Measurements from ENCODE around the gene NAV2.

NAV2 gene

GRCh38 chr11:19844012-19844411, 131.4 kb downstream of the NAV2 start:
- DNase-seq = no peak

GRCh38 chr11:19844806-19845205, 132.2 kb downstream of the NAV2 start:
- DNase-seq = no peak

- DNase-seq = no peak
Measured at GRCh38 chr11:19845626-19846025, 133.0 kb downstream of the NAV2 start.

DNA sequence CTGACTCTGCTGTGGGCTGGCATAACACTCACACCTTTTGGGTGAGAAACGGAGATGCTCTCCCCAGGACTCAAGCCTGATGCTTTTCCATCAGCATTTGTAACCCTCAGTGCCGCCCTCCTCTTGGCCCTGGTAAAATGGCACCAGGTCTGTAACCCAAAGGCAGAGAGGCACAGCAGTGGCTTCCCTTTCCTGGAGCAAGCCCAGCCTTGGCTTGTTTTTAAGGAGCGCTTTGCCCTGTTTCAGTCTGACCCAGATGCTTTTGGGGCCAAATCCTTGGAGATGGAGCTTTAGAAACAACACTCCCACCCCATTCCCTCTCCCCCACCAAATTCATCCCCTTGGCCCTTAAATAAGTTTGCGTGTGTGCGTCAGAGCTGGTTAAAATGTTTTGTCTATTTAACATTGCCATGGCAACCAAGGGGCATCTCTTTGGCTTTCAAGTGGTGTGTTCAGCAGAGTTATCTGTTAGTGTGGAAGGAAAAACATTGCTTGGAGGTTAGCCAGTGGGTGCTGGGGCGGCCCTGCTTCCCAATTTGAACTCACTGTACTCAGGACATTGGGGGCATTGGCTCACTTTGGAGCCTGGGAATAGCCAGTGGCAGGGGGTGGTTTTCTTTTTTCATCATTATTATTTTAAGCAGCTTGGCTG, 134.1 kb downstream of the NAV2 start:
- DNase-seq = no peak

DNA sequence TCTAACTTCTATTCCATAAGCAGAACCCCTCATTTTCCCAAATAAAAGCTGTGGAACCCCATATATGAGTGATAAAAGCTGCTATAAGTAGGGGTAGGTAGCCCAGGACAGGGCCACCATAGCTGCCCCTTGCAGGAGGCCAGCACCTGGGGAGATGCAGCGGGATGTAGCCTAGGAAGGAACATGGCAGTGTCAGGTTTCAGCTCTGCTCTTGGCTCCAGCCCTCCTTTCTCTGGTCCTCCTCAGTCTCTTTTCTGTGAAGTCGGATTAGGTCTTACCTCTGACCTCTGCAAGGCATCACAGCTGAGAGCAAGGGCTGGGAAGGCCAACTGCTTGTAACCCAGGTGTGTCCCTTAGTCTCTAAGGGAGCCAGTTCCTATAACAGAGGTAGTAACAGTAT, 135.6 kb downstream of the NAV2 start:
- DNase-seq = no peak

- no peak for DNase-seq
Measured at GRCh38 chr11:19849107-19849789, 136.6 kb downstream of the NAV2 start.

- no peak for DNase-seq
Measured at GRCh38 chr11:19849947-19850593, 137.4 kb downstream of the NAV2 start.

GRCh38 chr11:19852288-19852687, 139.7 kb downstream of the NAV2 start:
- DNase-seq = no peak

DNA sequence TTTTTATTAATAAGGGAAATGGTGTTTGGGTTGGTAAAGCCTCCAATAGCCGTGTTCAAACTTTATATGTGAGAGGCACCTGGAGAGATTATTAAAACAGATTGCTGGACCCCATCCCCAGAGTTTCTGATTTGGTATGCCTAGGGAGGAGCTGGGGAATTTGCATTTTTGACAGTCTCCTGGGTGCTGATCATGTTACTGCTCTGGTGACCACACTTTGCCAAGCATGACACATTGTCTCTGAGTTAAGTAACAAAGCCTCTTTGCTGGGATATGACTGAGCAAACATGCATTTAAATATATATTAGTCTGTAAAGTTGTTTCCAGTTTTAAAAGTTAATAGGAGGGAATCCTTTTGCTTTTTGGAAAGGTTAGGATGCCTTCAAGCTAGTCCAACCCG, 140.4 kb downstream of the NAV2 start:
- no peak for DNase-seq

- no peak for DNase-seq
Measured at GRCh38 chr11:19853920-19854319, 141.3 kb downstream of the NAV2 start.

DNA sequence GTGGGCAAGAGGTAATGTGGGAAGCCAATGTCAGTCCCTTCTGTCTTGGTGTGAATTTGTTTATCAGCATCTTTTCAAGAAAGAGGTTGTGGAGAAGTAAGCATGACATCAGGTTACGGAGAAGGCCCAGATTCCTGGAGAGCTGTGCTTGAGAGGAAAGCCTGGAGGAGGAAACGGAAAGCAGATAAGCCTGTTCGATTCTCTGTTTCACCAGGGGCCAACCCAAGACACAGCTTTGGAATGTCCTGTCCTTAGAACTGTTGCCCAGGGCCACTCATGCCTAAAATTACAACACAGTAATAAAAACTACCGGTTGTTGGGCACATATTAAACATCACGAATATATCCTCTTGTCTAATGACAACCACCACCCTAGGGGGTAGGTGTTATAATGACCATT, 148.5 kb downstream of the NAV2 start:
- DNase-seq = no peak

DNA sequence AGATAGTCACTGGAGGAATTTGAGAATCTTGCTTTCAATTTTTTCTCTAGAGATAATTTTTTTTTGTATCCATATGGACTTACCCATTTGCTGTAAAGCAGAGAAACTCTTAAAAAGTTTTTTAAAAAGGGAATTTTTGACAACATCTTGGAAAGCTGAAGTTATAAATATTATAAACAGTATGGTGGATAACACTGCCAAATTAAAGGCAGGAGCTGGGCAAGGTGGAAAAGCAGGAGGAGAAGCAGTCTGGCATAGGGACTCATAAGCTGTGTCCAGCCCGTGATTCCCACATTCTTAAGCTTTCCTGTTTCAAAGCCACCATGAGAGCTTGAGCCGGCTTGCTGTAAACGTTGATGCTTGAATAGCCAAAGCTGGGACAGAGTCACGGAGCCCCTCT, 149.5 kb downstream of the NAV2 start:
- DNase-seq = no peak

DNA sequence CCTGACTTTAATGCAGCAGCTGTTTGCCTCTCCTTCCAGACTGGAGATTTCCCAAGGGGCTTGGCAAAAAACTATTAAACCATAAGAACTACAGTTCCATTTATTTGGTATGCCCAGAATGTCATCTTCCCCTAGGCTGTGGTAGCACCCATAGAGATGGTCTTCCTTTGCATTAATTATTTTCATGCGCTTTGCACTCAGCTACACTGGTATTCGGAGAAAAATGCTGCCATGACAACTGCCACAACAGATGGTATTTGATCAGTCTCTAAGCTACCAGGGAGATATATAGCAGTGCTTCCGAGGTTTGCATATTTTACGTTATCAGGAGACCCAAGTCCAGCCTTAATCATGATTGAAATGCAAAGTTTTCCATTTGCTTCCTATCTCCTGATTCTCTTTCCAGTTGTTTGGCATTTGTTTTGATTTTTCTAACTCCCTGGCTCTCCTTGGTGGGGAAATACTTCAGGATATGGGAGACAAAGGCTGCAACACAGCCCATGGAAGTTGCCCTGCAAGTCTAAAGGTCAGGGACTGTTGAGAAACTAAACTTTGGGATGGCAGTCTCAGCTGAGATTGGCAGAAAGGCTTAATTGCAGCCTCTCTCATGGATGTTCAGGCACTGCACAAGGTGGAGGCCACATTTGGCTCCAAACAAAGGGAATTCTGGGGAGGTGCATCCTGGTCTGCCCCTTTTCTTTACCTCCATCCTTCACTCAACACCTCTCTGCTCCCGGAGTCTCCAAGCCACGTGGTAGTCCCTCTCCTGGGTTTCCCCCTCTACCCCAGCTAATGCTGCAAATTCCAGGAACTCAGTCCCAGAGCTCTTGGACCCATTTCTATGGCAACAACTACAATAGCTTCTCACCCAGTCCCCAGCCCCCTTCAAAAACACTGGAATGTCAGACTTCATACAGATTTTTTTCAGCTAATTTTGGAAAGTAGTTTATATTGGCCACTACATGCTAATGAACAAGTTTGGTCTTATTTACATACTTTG, 151.8 kb downstream of the NAV2 start:
- DNase-seq = no peak

DNA sequence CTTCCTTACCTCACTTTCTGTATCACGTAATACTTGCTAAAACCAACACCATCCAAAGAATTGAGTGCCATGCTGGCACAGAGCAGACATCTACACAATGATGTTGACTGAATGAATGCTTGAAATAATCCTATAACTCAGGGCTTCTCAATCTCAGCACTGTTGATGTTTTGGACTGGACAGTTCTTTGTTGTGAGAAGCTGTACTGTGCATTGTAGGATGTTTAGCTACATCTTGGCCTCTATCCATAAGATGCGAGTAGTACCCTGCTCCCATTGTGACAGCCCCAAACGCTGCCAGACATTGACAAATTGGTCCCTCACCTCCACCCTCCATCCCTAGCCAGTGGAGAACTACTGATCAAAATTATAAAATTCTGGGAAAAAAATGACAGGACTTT, 153.4 kb downstream of the NAV2 start:
- no peak for DNase-seq

- DNase-seq = no peak
Measured at GRCh38 chr11:19866521-19866920, 153.9 kb downstream of the NAV2 start.

DNA sequence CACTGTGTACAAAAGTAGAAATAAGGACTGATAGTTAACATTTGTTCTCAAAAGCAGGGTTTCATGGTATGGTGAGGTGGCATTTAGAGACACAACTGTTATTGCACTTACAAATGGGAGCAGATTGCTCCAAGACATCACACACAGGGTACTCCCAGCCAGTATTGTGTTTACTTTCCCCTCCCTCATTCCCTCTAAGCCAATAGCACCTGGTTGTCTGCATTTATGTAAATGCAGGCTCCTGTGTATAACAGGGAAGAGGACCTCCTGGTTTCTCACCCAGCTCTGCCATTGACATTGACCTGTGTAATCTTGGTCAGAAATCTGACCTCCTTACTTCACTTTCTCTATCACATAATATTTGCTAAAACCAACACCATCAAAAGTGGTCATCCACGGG, 154.4 kb downstream of the NAV2 start:
- no peak for DNase-seq

GRCh38 chr11:19868281-19868821, 155.7 kb downstream of the NAV2 start:
- DNase-seq = no peak

- no peak for DNase-seq
Measured at GRCh38 chr11:19868871-19869270, 156.2 kb downstream of the NAV2 start.

- no peak for DNase-seq
Measured at GRCh38 chr11:19869466-19869865, 156.8 kb downstream of the NAV2 start.

DNA sequence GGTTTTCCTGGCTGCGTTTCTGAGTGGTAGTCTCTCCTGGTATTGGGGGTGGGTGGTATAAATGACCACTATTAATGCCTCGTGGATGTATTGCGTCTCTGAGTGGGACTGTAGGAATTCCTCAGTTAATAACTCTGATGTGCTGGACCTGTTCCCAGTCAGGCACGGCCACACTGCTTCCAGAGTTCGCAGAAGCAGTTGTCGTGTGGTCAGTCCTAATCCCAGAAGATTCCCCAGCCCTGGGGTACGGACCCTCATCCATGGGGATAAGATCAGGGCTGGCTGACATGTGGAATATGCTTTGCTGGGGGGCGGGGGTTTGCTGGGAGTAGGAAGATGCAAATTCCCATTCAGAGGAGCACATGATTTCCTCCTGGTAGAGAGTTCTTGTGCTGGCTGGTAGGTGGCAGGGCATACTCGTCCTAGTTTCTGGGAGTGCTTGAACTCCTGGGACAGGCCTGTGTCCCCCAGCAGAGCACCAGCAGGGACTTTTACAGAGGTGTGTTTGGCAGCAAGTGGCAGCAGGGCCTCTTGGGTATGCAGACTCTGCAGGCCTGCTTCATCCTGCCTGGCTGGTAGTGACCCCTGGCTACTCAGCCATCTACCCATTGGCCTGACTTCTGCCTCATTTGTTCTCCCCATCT, 157.4 kb downstream of the NAV2 start:
- no peak for DNase-seq

GRCh38 chr11:19871531-19871930, 158.9 kb downstream of the NAV2 start:
- DNase-seq = no peak

DNA sequence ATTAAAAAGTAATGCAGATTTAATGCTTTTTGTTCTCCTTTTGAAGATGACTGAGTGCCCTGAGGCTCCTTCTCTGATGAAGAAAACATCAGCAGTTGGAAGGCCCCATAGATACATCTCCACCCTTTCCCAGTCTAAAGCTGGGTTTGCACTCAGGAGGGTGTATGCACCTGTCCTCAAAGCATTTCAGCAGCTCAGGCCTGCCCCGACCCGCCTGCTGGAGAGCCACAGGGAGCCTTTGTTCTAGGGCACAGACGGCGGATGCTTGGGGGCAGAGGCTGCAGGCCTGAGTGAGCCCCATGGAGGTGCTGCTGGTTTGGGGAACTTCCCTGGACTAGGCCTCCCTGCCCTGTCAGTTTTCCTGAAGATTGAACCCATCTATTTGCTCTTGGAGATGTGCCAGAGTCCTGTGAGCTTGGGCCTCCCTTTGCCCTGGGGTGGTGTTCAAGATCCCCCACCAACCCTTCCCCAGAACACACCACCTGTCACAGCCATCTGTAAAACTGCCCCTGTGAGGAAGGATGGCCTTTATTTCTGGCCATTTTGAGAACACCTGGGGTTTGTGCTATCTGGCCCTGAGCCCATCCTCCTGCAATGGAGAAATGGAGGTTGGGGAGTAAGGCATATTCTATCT, 160.0 kb downstream of the NAV2 start:
- DNase-seq = no peak

Data from activated effector memory CD4-positive, alpha-beta T cell treated with Interleukin-2 at 50 U/mL for 16 hours (primary cell).